OCI-LY7 (cell line): Measurements from ENCODE around the gene ABL2. TPM values are rescaled to one million over a fixed set of nuclear protein-coding genes. Genes with fewer than 3 reads are reported as not detected.

Experiments used
- BruUV-seq: library from RNA; stranded (reverse); fragments of 400-500 nt; replicated peaks from 2 replicates; lab custom pipeline; 2021; lab: Mats Ljungman, UMichigan
- CTCF ChIA-PET: fragments of 300-600 bp; sonication (Branson Sonifier 250); formaldehyde crosslinking; loops from one replicate; lab custom pipeline; 2022; ENCODE audit warnings: antibody characterized with exemption; ENCODE audit not compliant: unreplicated experiment; lab: Charles Lee
- POLR2A ChIA-PET: fragments of 300-600 bp; sonication (Branson Sonifier 250); formaldehyde crosslinking; loops from one replicate; lab custom pipeline; 2022; ENCODE audit warnings: antibody characterized with exemption; lab: Charles Lee
- DNase-seq: peaks from one replicate; pipeline ENCODE4 v3.0.0-alpha.2; 2015; ENCODE audit warnings: low spot score
- H2AFZ ChIP-seq: fragments of 200-600 bp; sonication (generic), shearing (Covaris generic); 2 replicates; pipeline ENCODE4 v1.6.1; 2014; ENCODE audit warnings: mild to moderate bottlenecking, antibody characterized with exemption, low read length, moderate library complexity
- H3K27ac ChIP-seq: fragments of 200-600 bp; sonication (generic); 2 replicates; pipeline ENCODE4 v1.5.1; 2014; ENCODE audit warnings: mixed run types, low read depth, mild to moderate bottlenecking, moderate library complexity, low read length, inconsistent platforms; ENCODE audit not compliant: poor library complexity, severe bottlenecking
- H3K36me3 ChIP-seq: fragments of 200-600 bp; sonication (generic); 2 replicates; pipeline ENCODE4 v1.6.1; 2014; ENCODE audit warnings: mild to moderate bottlenecking, antibody characterized with exemption, low read length, moderate library complexity, mixed read lengths; ENCODE audit not compliant: insufficient read depth
- H3K4me1 ChIP-seq: fragments of 200-600 bp; sonication (generic); 2 replicates; pipeline ENCODE4 v1.5.1; 2014; ENCODE audit warnings: mild to moderate bottlenecking, low read length; ENCODE audit not compliant: insufficient read depth, poor library complexity, severe bottlenecking
- H3K4me2 ChIP-seq: fragments of 200-600 bp; sonication (generic); 2 replicates; pipeline ENCODE4 v1.6.1; 2014; ENCODE audit warnings: mild to moderate bottlenecking, low read length
- H3K4me3 ChIP-seq: fragments of 200-600 bp; sonication (generic); 2 replicates; pipeline ENCODE4 v1.5.1; 2014; ENCODE audit warnings: mild to moderate bottlenecking, low read depth, low read length; ENCODE audit not compliant: poor library complexity, severe bottlenecking
- H3K79me2 ChIP-seq: fragments of 200-600 bp; sonication (generic); 2 replicates; pipeline ENCODE4 v1.6.1; 2016; ENCODE audit warnings: low read depth, mild to moderate bottlenecking, low read length, moderate library complexity, mixed read lengths; ENCODE audit not compliant: insufficient read depth
- H3K9me2 ChIP-seq: fragments of 200-600 bp; sonication (generic); 2 replicates; pipeline ENCODE4 v1.6.1; 2016; ENCODE audit warnings: mild to moderate bottlenecking, low read length, mixed read lengths; ENCODE audit not compliant: insufficient read depth
- H3K9me3 ChIP-seq: fragments of 200-600 bp; sonication (generic); 2 replicates; pipeline ENCODE4 v1.6.1; 2014; ENCODE audit warnings: mild to moderate bottlenecking, mixed run types, low read length, mixed read lengths
- H4K20me1 ChIP-seq: fragments of 200-600 bp; sonication (generic); 2 replicates; pipeline ENCODE4 v1.6.1; 2014; ENCODE audit warnings: mild to moderate bottlenecking, antibody characterized with exemption, low read length, moderate library complexity, mixed read lengths; ENCODE audit not compliant: insufficient read depth
- EZH2phosphoT487 ChIP-seq: fragments of 200-600 bp; sonication (generic); IDR thresholded peaks from 2 replicates; pipeline ENCODE4 v1.6.1; 2018; ENCODE audit warnings: low read depth, borderline replicate concordance, mild to moderate bottlenecking, mixed run types, antibody characterized with exemption, low read length, moderate library complexity, mixed read lengths
- intact Hi-C: fragments of 100-400 bp; cut with micrococcal nuclease; formaldehyde crosslinking; loops from one replicate; pipeline ENCODE4 v1.10.0; 2022; ENCODE audit not compliant: unreplicated experiment
- total RNA-seq, 2 experiments: library from RNA; depleted of rRNA in 1 of 2; stranded (reverse); fragments of >200 nt in 1 of 2; shearing (Covaris generic) in 1 of 2; gene quantifications; 2 replicates each; pipeline ENCODE4 v1.2.3, GENCODE V29; 2014 to 2022
- TF ChIP-seq, protein P1 (sequence below): fragments of 200-600 bp; sonication (generic); conservative IDR thresholded peaks from 2 replicates; pipeline ENCODE4 v1.5.1; 2014; ENCODE audit warnings: mild to moderate bottlenecking, antibody characterized with exemption, low read length, moderate library complexity, mixed read lengths

Gene ABL2
- total RNA-seq, 2 experiments from 2014 or later = 7.3 to 14.9 TPM

DNA sequence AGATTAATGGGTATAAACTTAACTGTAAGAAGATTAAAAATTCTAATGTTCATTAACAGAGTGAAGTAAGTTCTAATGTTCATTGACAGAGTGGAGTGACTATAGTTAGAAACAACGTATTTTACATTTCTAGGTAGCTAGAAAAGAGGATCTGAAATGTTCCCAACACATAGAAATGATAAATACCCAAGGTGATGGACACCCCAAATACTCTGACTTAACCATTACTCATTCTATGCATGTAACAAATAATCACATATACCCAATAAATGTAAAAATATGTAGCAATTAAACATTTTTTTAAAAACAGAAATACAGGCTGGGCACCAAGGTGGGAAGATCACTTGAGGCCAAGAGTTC lies 62.1 kb downstream of the ABL2 start:
- intact Hi-C loops = no loop called here
- H3K9me3 ChIP-seq = no peaks in the 10 kb centered on the region
- no TSS peak for BruUV-seq
- H3K4me2 ChIP-seq = 0 out of 2 replicates have a peak overlapping the region, but pooled peaks have one; percentile 40
- H3K4me3 ChIP-seq = no peak overlapping the region
- H3K27ac ChIP-seq = no peak overlapping the region
- no peak for DNase-seq
- ChIA-PET CTCF (no interaction called here), POLR2A (interaction anchor here (0.7 kb wide), 1 partner anchor 427 kb away, joined by 3 read pairs; no protein-coding TSS in a partner anchor)
- H2AFZ ChIP-seq = no peak overlapping the region
- H3K79me2 ChIP-seq = no peaks in the 10 kb centered on the region; the same call in 1 of the 2 replicates
- no peaks in the 10 kb centered on the region for H3K36me3 ChIP-seq
- TF ChIP-seq EZH2phosphoT487 = no peak
- TF ChIP-seq, protein P1, sequence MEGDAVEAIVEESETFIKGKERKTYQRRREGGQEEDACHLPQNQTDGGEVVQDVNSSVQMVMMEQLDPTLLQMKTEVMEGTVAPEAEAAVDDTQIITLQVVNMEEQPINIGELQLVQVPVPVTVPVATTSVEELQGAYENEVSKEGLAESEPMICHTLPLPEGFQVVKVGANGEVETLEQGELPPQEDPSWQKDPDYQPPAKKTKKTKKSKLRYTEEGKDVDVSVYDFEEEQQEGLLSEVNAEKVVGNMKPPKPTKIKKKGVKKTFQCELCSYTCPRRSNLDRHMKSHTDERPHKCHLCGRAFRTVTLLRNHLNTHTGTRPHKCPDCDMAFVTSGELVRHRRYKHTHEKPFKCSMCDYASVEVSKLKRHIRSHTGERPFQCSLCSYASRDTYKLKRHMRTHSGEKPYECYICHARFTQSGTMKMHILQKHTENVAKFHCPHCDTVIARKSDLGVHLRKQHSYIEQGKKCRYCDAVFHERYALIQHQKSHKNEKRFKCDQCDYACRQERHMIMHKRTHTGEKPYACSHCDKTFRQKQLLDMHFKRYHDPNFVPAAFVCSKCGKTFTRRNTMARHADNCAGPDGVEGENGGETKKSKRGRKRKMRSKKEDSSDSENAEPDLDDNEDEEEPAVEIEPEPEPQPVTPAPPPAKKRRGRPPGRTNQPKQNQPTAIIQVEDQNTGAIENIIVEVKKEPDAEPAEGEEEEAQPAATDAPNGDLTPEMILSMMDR = no peak
- H3K4me1 ChIP-seq = peaks cover 17% of the 10 kb centered on the region
- H4K20me1 ChIP-seq = peaks cover 4% of the 10 kb centered on the region; the same call in 1 of the 2 replicates
- no peaks in the 10 kb centered on the region for H3K9me2 ChIP-seq

- BruUV-seq = no TSS peak
Observed at GRCh38 chr1:179166663-179167417, 62.6 kb downstream of the ABL2 start.

More at GRCh38 chr1:179166663-179167417, 62.6 kb downstream of the ABL2 start:
- Histone ChIP-seq H3K4me3 (no peak overlapping the region), H3K79me2 (no peaks in the 10 kb centered on the region; the same call in 1 of the 2 replicates), H3K4me2 (peak overlapping the region; percentile 40; the same call in 1 of the 2 replicates), H4K20me1 (peaks cover 4% of the 10 kb centered on the region; the same call in 1 of the 2 replicates), H3K9me2 (no peaks in the 10 kb centered on the region), H3K36me3 (no peaks in the 10 kb centered on the region), H2AFZ (no peak overlapping the region), H3K4me1 (peaks cover 17% of the 10 kb centered on the region), H3K27ac (no peak overlapping the region), H3K9me3 (no peaks in the 10 kb centered on the region)
- intact Hi-C loops = no loop called here
- TF ChIP-seq, protein P1 = no peak
- no peak for TF ChIP-seq EZH2phosphoT487
- ChIA-PET POLR2A (interaction anchor here (0.7 to 1.0 kb wide), 2 partner anchors 105 to 649 kb away, joined by 3 to 5 read pairs; no protein-coding TSS in a partner anchor), CTCF (no interaction called here)
- DNase-seq = no peak
